Adipocyte (in vitro differentiated cells): ENCODE data around the gene CLDN7.
"Not testable (repeated sequence)": the region's sequence is repeated elsewhere in the genome, so short reads cannot be mapped to it uniquely, and the experiment has no call there.

Source experiments
- DNase-seq: peaks from one replicate; pipeline ENCODE4 v3.0.0-alpha.2; 2015; ENCODE audit warnings: low read depth
- H3K27me3 ChIP-seq: replicated peaks from 2 replicates; pipeline ENCODE4 v1.7.0; 2013; ENCODE audit warnings: mild to moderate bottlenecking, low read length, moderate library complexity; ENCODE audit not compliant: control insufficient read depth, insufficient read depth
- H3K36me3 ChIP-seq: 2 replicates; pipeline ENCODE4 v1.7.0; 2013; ENCODE audit warnings: low read length, mild to moderate bottlenecking, moderate library complexity; ENCODE audit not compliant: control insufficient read depth, insufficient read depth, severe bottlenecking
- H3K4me1 ChIP-seq: 2 replicates; pipeline ENCODE4 v1.7.0; 2013; ENCODE audit warnings: mild to moderate bottlenecking, low read length, moderate library complexity; ENCODE audit not compliant: control insufficient read depth, insufficient read depth
- H3K4me3 ChIP-seq: 2 replicates; pipeline ENCODE4 v1.7.0; 2013; ENCODE audit warnings: mild to moderate bottlenecking, low read length, moderate library complexity
- H3K9ac ChIP-seq: 2 replicates; pipeline ENCODE4 v1.7.0; 2013; ENCODE audit warnings: mild to moderate bottlenecking, low read length, moderate library complexity
- H3K9me3 ChIP-seq: 2 replicates; pipeline ENCODE4 v1.7.0; 2013; ENCODE audit warnings: mild to moderate bottlenecking, low read length, moderate library complexity; ENCODE audit not compliant: control insufficient read depth

Gene CLDN7

GRCh38 chr17:7250695-7251627 is 11.3 kb downstream of the CLDN7 start:
- Histone ChIP-seq H3K4me1 (peaks cover 28% of the 10 kb centered on the region), H3K9me3 (no peaks in the 10 kb centered on the region), H3K27me3 (no peaks in the 10 kb centered on the region), H3K9ac (peak overlapping the region; percentile 97), H3K36me3 (peaks cover 28% of the 10 kb centered on the region), H3K4me3 (peak overlapping the region; percentile 88)
- peak; percentile 42 for DNase-seq

GRCh38 chr17:7249830-7250229 is 12.4 kb downstream of the CLDN7 start:
- peaks cover 26% of the 10 kb centered on the region for H3K36me3 ChIP-seq
- peak overlapping the region; percentile 88 for H3K4me3 ChIP-seq
- peak overlapping the region; percentile 97 for H3K9ac ChIP-seq
- peaks cover 28% of the 10 kb centered on the region for H3K4me1 ChIP-seq
- H3K9me3 ChIP-seq, result no peaks in the 10 kb centered on the region
- H3K27me3 ChIP-seq, result no peaks in the 10 kb centered on the region
- no peak for DNase-seq

GRCh38 chr17:7249214-7249613 is 13.1 kb downstream of the CLDN7 start:
- Histone ChIP-seq H3K27me3 (no peaks in the 10 kb centered on the region), H3K36me3 (peaks cover 26% of the 10 kb centered on the region), H3K9me3 (no peaks in the 10 kb centered on the region), H3K4me3 (no peak overlapping the region), H3K9ac (no peak overlapping the region), H3K4me1 (peaks cover 28% of the 10 kb centered on the region)
- no peak for DNase-seq

GRCh38 chr17:7248796-7249195 is 13.5 kb downstream of the CLDN7 start:
- peaks cover 26% of the 10 kb centered on the region for H3K36me3 ChIP-seq
- DNase-seq, result no peak
- H3K4me1 ChIP-seq, result peaks cover 28% of the 10 kb centered on the region
- H3K27me3 ChIP-seq, result no peaks in the 10 kb centered on the region
- no peak overlapping the region for H3K9ac ChIP-seq
- no peaks in the 10 kb centered on the region for H3K9me3 ChIP-seq
- H3K4me3 ChIP-seq, result no peak overlapping the region

GRCh38 chr17:7246779-7247178 is 15.5 kb downstream of the CLDN7 start:
- peaks cover 26% of the 10 kb centered on the region for H3K36me3 ChIP-seq

GRCh38 chr17:7243838-7244237 is 18.4 kb downstream of the CLDN7 start:
- H3K4me1 ChIP-seq, result peaks cover 29% of the 10 kb centered on the region
- not testable (repeated sequence) for H3K27me3 ChIP-seq, H3K9me3 ChIP-seq, DNase-seq
- peak overlapping the region; percentile 99 for H3K9ac ChIP-seq
- peak overlapping the region; percentile 98 for H3K4me3 ChIP-seq
- peaks cover 37% of the 10 kb centered on the region for H3K36me3 ChIP-seq

More at GRCh38 chr17:7246779-7247178, 15.5 kb downstream of the CLDN7 start:
- no peak for DNase-seq
- Histone ChIP-seq H3K4me3 (no peak overlapping the region), H3K9ac (no peak overlapping the region), H3K9me3 (no peaks in the 10 kb centered on the region), H3K27me3 (no peaks in the 10 kb centered on the region), H3K4me1 (peaks cover 25% of the 10 kb centered on the region)

GRCh38 chr17:7243453-7243729 is 18.9 kb downstream of the CLDN7 start:
- Histone ChIP-seq H3K4me3 (peak overlapping the region; percentile 98), H3K9ac (peak overlapping the region; percentile 99), H3K27me3 (no peaks in the 10 kb centered on the region), H3K4me1 (peaks cover 26% of the 10 kb centered on the region), H3K9me3 (no peaks in the 10 kb centered on the region), H3K36me3 (peaks cover 37% of the 10 kb centered on the region)
- DNase-seq, result no peak

GRCh38 chr17:7242717-7243452 is 19.4 kb downstream of the CLDN7 start:
- H3K4me1 ChIP-seq, result peaks cover 26% of the 10 kb centered on the region
- no peaks in the 10 kb centered on the region for H3K9me3 ChIP-seq

GRCh38 chr17:7241783-7242716 is 20.2 kb downstream of the CLDN7 start, which contains the start of gene GABARAP:
Gene GABARAP (minus strand): TSS chr17:7242449. CDS start chr17:7242330, 119 bp downstream.
- DNase-seq, result peak; percentile 98
- no peaks in the 10 kb centered on the region for H3K9me3 ChIP-seq
- H3K4me3 ChIP-seq, result peak within 1 kb of the TSS; percentile 98
- peak within 1 kb of the TSS; percentile 99 for H3K9ac ChIP-seq
- peaks cover 40% of the 10 kb centered on the region for H3K36me3 ChIP-seq
- H3K27me3 ChIP-seq, result no peaks in the 10 kb centered on the region
- peaks cover 31% of the 10 kb centered on the region for H3K4me1 ChIP-seq

More at GRCh38 chr17:7242717-7243452, 19.4 kb downstream of the CLDN7 start:
- Histone ChIP-seq H3K4me3 (peak overlapping the region; percentile 98), H3K36me3 (peaks cover 37% of the 10 kb centered on the region), H3K27me3 (no peaks in the 10 kb centered on the region), H3K9ac (peak overlapping the region; percentile 99)
- DNase-seq, result peak; percentile 98

- Histone ChIP-seq H3K4me3 (peak overlapping the region; percentile 98), H3K36me3 (peaks cover 40% of the 10 kb centered on the region), H3K9ac (peak overlapping the region; percentile 99), H3K9me3 (no peaks in the 10 kb centered on the region), H3K27me3 (no peaks in the 10 kb centered on the region), H3K4me1 (peaks cover 38% of the 10 kb centered on the region)
- no peak for DNase-seq
These were observed 21.1 kb downstream of the CLDN7 start for GRCh38 chr17:7241090-7241733.
